HG03045 (cell line): ENCODE results near the gene NPIPB8.
"Not testable (repeated sequence)": the region's sequence is repeated elsewhere in the genome, so short reads cannot be mapped to it uniquely, and the experiment has no call there.

Source experiments
- ATAC-seq: cut with Tn5 transposase; IDR thresholded peaks from one replicate; pipeline ENCODE4 v1.9.1; 2021; ENCODE audit warnings: mild to moderate bottlenecking, moderate library complexity; ENCODE audit not compliant: unreplicated experiment

NPIPB8 gene

GRCh38 chr16:28606291-28607115 lies 31.4 kb upstream of the NPIPB8 start:
- ATAC-seq = no peak

DNA sequence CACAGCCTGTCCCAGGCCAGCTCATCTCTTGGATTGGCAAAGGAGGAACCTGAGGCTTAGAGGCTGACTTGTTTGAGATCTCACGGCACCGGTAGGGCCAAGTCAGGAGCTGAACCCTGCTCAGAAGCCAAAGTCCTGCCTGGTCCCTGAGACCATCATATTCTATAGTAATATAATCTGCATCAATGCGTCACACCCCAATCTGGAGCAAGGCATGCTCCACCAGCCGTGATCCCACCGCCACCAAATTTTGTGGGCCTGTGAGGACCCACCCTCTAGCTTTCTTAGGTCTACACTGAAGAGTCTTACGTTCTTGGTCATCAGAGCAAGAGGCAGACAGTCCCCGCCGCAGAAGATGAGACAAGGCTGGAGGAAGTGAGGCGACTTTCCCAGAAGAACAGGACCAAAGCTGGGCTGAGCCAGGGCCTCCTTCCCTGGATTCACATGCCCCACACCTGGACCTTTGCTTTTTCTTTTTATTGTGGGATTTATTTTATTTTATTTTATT lies 30.7 kb upstream of the NPIPB8 start:
- ATAC-seq = no peak

DNA sequence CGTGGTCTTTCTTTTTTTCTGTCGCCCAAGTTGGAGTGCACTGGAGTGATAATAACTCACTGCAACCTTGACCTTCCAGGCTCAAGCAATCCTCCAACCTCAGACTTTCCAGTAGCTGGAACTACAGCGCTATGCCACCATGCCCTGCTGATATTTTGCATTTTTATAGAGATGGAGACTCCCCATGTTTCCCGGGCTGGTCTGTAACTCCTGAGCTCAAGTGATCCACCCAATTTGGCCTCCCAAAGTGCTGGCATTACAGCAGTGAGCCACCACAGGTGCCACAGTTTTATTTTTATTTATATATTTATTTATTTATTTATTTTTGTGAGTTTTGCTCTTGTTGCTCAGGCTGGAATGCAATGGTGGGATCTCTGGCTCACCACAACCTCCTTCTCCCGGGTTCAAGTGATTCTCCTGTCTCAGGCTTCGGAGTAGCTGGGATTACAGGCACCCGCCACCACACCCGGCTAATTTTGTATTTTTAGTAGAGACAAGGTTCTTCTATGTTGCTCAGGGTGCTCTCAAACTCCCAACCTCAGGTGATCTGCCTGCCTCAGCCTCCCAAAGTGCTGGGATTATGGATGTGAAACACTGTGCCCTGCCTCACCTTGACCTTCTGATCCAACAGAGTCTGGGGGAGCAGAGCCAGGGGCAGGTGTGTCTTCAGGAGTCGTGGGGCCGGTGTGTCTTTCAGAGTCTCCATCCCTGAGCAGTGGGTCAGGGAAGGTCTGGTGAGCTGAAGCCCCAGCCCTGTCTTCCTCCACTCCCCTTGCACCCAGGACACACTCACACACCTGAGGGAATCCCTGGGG lies 30.0 kb upstream of the NPIPB8 start:
- not testable (repeated sequence) for ATAC-seq

GRCh38 chr16:28608496-28608808 lies 29.4 kb upstream of the NPIPB8 start:
- ATAC-seq = not testable (repeated sequence)

GRCh38 chr16:28608867-28609596 lies 28.8 kb upstream of the NPIPB8 start:
- ATAC-seq = not testable (repeated sequence)

DNA sequence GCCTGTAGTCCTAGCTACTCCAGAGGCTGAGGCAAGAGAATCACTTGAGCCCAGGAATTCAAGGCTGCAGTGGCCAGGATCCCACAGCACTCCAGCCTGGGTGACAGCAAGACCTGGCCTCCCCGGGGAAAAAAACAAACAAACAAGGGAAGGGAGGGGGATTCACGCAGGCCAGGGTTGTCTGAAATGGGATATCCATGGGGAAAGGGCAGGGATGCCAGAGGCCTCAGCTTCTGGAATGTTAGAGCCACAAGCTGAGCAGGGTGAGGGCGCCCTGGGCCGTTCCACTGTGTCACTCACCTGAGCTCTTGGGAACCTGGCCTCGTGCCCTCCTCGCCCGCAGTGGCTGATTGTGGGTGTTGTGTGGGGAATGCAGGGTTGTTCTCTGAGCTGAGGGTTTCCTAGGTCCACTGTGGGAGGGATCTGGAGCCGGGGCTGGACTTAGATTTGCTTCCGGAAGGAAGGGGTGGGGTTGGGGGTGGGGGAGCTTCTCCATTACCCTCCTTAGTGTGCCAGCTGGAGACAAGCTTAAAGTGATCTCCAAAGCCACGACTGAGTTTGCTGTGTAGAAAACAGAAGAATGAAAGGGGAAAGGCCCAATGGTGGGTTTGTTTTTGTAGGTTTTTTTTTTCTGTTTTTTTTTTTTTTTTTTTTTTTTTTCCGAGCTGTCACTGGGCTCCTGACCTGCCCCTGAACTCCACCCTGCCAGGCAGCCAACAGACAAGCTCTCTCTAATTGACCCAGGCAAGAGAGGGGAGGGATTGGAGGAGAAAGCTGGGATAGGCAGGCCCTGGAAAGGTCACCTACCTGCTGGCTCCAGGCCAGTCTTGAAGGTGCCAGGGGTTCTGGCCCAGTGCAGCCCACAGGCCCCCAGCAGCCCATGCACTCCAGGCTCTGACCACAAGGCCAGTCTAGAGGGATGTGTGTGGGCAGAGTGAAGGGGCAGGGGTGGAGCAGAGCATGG lies 28.0 kb upstream of the NPIPB8 start, which contains the start of gene SULT1A1:
TSS of gene SULT1A1 (minus strand) at position 414 of the 964 bp plus-strand sequence. CDS start 1,189 bp downstream, outside the sequence.
- no peak for ATAC-seq

- no peak for ATAC-seq
Measured at GRCh38 chr16:28610595-28611191, 27.2 kb upstream of the NPIPB8 start.

- ATAC-seq = not testable (repeated sequence)
Measured at GRCh38 chr16:28612359-28613280, 25.2 kb upstream of the NPIPB8 start.

DNA sequence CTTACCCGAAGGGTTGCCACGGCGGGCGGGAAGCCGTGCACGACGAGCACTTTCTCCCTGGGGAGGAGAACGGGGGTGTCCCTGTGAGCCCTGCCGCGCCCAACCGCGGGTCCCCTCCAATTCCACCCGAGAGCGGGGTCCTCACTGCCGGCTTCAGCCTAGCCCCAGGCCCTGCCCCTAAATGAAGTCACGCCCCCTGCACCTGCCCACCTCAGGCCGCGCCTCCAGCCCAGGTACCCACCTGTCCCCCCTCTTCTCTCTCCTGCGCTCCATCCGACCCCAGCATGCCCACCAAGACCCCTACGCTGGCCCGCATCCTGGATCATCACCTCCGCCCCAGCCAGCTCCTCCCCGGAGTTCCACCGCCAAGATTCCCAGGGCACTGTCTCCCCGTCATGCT lies 24.0 kb upstream of the NPIPB8 start:
- not testable (repeated sequence) for ATAC-seq

DNA sequence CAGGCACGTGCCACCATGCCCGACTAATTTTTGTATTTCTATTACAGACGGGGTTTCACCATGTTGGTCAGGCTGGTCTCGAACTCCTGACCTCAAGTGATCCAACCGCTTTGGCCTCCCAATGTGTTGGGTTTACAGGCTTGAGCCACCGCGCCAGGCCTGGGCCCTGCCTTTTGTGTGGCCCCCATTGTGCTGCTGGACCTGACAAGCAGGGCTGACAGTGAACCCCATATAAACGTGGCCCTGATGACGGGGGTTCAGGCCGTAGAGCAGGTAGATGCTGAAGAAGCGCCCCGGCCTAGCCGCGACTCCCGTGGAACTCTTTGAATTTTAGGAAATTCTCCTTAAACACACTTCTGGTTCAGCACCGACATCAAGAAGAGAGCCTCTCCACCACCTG lies 23.3 kb upstream of the NPIPB8 start:
- not testable (repeated sequence) for ATAC-seq

DNA sequence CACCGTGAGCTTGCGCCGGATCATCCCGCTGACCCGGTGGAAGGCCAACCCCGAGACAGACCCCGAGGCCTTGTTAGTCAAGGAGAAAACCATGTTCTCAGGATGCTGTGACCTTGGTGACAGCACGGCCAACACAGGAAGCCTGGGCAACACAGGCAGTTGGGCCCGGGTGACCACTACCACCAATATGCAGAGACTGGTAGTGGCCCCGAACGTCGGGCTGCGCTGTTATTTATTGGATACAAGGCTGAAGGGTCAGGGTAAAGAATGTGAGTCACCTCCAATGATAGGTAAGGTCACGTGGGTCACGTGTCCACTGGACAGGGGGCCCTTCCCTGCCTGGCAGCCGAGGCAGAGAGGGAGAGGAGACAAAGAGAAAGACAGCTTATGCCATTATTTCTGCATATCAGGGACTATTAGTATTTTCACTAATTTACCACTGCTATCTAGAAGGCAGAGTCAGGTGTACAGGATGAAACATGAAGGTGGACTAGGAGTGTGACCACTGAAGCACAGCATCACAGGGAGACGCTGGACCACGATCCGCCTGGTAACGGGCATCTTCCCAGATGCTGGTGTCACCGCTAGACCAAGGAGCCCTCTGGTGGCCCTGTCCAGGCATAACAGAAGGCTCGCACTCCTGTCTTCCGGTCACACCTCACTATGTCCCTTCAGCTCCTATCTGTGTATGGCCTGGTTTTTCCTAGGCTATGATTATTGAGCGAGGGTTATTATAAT lies 22.2 kb upstream of the NPIPB8 start:
- ATAC-seq = not testable (repeated sequence)

DNA sequence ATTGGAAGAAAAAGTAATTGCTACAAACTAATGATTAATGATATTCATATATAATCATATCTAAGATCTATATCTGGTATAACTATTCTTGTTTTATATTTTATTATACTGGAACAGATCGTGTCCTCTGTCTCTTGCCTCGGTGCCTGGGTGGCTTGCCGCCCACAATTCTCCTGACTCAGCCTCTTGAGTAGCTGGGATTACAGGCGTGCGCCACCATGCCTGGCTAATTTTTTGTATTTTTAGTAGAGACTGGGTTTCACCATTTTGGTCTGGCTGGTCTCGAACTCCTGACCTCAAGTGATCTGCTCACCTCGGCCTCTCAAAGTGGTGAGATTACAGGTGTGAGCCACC lies 21.7 kb upstream of the NPIPB8 start:
- not testable (repeated sequence) for ATAC-seq

GRCh38 chr16:28616636-28617035 lies 21.2 kb upstream of the NPIPB8 start:
- no peak for ATAC-seq

- no peak for ATAC-seq
Measured at GRCh38 chr16:28617874-28618273, 20.0 kb upstream of the NPIPB8 start.

DNA sequence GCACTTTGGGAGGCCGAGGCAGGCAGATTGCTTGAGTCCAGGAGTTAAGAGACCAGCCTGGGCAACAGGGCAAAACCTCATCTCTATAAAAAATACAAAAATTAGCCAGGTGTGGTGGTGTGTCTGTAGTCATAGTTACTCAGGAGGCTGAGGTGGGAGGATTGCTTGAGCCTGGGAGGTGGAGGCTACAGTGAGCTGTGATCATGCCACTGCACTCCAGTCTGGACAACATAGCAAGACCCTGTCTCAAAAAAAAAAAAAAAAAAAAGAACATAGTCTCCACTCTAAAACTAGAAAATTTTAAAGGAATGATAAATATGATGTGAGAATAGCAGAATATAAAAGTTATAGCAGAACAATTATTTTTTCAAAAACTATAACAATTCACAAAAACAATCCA lies 17.5 kb upstream of the NPIPB8 start:
- ATAC-seq = not testable (repeated sequence)

DNA sequence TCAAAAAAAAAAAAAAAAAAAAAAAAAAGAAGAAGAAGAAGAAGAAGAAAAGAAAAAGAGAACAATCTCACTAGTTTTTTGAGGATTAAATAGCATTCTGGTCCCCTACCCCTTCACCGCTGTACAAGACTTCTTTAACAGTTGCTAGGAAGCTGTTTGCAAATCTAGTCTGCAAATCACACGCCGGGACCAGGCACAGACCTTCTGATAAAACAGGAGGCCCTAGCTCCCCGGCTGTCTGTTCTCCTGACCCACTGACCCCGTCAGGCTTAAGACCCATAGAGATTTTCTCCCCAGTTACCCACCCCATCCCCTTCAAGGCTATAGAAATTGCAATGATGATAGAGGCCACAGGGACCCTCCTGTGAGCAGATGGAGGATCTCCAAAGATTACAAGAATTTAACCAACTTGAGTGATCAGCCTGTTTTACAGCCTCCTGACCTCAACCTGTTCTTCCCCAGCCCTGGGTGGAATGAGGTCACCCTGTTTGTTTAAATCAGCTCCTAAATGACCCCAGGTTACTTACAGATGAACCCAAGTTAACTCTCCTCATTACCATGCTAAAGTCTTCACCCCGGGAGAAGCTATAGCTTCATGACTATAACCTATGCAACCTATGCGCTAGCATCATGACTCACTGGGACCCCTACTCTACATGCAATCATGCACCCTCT lies 16.2 kb upstream of the NPIPB8 start:
- ATAC-seq = no peak

- not testable (repeated sequence) for ATAC-seq
Measured at GRCh38 chr16:28622532-28623171, 15.2 kb upstream of the NPIPB8 start.
